Lower leg skin (tissue), 3 donors: ENCODE results near the gene NDUFB10.

Experiments used
- CTCF ChIP-seq, 3 donors: fragments of 450-650 bp; IDR thresholded peaks; one replicate each; pipeline ENCODE4 v1.5.1; 2016; ENCODE audit warnings: antibody characterized with exemption in 3 of 3, mild to moderate bottlenecking in 3 of 3, moderate library complexity in 2 of 3
- POLR2A ChIP-seq, 2 donors: fragments of 450-650 bp; IDR thresholded peaks; one replicate each; pipeline ENCODE4 v1.6.1; 2016 to 2017; ENCODE audit warnings: antibody characterized with exemption in 2 of 2, mild to moderate bottlenecking in 1 of 2, moderate library complexity in 1 of 2

DNA sequence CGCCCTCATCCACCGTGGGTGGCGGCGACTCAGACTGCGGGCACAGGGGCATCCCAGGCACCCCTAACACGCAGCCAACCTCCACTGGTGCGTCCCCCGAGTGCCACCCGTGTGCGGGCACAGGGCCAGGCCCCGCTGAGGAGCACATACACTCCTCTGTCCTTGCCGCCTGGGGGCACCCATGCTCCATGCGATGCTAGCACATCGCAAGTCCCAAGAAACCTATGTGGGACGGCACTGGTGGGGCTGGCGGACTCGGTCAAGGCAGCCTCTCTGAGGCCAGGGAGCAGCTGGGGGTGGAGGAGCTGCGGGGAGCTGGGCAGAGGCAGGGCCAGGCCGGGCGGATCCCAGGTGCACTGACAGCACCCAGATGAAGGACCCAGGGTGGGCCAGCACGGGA lies 46.3 kb downstream of the NDUFB10 start:
- no peak for TF ChIP-seq CTCF (IDR thresholded peaks at IDR 0.05)
- TF ChIP-seq POLR2A (IDR thresholded peaks at IDR 0.05): no peak
